DMS53 treated with DMSO at 0.1 percent for 48 hours (cell line): Measurements from ENCODE around the gene MKRN2OS.
A peak's percentile ranks its signal among the peaks of the same experiment; 100 is the strongest.
"Not testable (repeated sequence)": the region's sequence is repeated elsewhere in the genome, so short reads cannot be mapped to it uniquely, and the experiment has no call there.

Experiments
- DNase-seq: peaks from one replicate; lab custom pipeline; 2025; ENCODE audit not compliant: unreplicated experiment; lab: John Stamatoyannopoulos, UW

MKRN2OS gene

DNA sequence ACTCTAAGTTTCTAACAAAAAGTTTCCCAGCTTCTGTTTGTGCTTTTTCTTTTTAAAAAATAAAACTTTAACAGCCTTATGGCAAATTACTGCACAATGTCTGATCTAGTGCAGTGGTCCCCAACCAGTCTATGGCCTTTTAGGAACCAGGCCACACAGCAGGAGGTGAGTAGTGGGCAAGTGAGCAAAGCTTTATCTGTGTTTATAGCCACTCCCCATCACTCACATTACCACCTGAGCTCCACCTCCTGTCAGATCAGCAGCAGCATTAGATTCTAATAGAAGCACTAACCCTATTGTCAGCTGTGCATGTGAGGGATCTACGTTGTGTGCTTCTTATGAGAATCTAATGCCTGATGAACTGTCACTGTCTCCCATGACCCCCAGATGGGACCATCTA is 17.2 kb upstream of the MKRN2OS start:
- DNase-seq: no peak

DNA sequence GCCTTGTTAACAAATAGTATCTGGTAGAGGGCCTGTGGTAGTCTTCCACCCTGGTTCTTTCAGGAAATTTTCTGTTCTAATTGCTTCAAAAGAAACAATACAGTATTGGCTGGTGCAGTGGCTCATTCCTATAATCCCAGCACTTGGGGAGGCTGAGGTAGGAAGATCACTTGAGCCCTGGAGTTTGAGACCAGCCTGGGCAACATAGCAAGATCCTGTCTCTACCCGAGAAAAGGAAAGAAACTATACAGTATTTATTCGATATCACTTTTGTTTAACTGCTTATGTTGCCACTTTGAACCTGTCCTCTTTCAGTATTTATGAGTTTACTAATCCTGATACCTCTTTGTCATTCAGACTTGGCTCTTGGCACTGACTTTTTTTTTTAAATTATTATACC is 16.1 kb upstream of the MKRN2OS start:
- DNase-seq: no peak

DNA sequence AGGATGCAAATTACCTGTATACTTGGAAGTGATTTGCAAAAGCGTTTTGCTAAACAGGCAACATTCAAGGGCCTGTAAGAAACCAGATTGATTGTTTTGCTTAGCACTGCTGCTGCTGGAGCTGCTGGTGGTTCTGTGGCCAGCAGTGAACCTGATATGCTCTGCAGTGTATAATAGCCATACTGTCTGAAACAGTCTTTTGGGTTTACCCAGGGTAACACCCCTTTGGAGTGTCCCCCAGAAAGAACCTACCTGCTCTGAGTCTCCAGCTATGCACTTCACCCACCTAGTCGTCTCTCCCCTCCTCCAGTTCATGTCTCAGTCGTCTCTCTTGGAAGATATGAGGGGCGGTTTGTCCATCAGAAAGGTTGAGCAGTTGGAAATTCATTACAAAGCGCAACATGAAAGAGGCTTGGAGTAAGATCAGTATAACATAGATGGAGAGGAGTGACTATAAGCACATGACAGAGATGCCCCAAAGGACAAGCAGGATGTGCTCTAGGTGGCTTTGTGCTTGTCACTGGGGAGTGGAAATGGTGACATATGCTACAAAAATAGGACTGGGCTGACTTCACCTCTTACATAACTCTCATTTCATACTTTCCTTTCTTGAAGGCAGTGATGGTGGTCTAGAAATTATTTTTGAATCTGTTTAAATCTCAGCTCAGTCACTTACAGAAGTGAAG is 15.3 kb upstream of the MKRN2OS start:
- no peak for DNase-seq

- DNase-seq: no peak
Observed at GRCh38 chr3:12559520-12559919, 14.2 kb upstream of the MKRN2OS start.

DNA sequence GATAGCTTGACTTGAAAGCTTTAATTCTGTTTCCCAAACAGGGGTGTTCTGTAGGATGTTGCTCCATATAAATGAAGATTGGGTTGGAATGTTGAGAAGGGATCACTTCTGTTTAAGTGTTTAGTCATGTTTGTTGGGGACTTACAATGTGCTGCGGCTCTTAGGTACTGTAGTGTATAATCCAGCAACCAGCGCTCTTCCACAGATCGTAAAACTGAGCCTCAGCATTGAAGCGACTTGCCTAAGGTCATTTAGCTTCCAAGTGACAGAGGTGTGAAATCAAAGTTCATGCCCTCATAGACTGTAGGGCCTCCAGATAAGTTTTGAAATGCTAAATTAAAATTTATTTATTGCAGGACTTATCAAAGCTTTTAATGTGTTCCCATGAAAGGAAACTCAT is 13.4 kb upstream of the MKRN2OS start:
- no peak for DNase-seq

DNA sequence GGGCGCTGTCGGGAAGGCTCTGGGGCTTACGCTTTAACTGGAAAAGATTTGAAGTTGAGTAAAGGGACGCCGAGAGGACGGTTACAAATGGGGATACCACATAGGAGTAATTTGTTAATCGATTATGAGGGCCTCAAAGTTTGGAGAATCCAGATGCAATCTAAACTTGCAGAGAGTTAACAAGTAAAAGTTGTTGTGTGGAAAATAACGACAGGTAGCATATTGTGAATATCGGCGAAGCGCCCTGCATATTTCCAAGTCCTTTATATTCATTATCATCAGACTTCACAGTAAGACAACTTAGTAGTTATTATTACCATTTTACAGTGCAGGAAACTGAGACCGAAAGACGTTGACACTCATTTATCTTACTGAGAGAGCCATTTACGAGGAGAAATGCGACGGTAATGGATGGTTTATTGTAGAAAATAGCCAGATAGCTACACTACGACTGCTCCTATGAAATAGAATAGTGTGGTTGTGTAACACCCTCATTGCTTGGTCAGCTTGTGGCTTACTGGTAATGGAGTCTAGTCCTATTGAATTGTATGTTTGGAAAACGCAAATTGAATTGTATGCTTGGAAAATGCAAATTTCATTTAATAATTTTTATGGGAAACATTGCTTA is 12.3 kb upstream of the MKRN2OS start:
- no peak for DNase-seq

DNA sequence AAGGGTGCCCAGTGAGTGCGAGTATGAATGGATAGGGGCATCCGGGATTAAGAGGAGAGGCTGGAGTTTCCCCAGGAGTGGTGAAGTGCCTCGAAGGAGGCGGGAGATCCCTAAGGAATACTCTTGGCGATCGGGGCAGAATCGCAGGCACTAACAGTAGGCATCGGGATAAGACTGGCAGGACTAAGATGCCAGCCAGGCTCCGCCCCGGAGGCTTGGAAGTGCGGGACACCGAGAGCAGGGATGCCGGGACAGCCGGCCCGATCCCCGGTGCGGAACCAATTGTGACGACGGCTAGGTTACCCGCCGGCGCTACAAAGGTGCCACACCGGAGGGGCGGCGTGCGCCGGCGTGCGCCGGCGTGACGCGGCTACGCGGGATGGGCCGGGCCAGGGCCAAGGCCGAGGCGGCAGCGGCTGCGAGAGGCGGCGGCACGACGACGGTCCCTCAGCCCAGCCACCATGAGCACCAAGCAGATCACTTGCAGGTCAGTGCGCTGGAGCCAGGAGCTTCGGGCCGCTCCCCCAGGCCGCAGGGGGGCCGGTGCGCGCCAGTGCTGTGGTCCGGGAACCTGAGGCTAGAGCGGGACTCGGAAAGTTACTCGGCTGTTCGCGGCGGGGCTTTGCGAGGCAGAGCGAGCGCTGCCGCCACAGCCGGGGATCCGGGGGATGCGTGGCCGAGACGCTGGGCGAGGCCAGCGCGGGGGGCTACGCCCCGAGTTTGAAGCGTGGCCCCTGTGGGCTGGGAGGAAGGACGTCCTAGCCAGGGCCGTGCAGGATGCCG is 11.6 kb upstream of the MKRN2OS start, which contains the start of gene MKRN2:
MKRN2 (plus strand) TSS at position 398 of the 783 bp plus-strand sequence; CDS start at position 462, 64 bp downstream.
- DNase-seq: peak; percentile 35

DNA sequence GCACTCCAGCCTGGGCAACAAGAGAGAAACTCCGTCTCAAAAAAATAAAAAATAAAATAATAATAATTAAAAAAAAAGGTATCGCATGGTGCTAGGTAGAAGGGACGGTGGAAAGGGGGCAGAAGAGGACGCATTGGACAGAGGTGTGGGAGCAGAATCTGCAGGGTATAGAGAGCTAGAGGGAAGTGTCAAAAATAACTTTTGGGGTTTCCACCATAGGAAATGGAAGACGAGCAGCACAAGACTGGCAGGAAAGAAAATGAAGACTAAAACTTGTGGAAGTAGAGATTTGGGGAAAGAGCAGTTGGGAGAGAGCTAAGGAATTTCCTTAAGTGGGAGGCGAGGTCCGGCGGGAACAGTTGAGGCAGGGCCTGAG is 11.0 kb upstream of the MKRN2OS start:
- no peak for DNase-seq

GRCh38 chr3:12553921-12554391 is 8.7 kb upstream of the MKRN2OS start:
- no peak for DNase-seq

DNA sequence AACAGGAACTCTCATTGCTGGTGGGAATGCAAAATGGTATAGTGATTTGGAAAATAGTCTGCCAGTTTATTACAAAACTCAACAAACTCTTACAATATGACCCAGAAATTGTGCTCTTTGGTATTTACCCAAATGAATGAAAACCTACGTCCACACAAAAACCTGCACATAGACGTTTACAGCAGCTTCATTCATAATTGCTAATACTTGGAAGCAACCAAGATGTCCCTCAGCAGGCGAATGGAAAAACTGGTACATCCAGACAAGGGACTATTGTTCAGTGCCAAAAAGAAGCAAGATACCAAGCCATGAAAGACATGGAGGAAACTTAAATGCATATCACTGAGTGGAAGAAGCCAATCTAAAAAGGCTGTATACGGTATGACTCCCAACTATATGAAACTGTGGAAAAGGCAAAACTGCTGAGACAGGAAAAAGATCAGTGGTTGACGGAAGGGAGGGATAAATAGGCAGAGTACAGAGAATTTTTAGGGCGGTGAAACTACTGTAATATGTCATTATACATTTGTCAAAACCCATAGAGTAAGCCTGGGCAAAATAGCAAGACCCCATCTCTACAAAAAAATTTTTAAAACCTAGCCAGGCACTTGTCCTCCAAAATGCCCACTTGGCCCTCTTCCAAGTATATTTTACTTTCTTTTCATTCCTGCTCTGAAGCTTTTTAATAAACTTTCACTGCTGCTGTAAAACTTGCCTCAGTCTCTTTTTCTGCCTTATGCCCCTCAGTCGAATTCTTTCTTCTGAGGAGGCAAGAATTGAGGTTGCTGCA is 4.9 kb upstream of the MKRN2OS start:
- DNase-seq: no peak

DNA sequence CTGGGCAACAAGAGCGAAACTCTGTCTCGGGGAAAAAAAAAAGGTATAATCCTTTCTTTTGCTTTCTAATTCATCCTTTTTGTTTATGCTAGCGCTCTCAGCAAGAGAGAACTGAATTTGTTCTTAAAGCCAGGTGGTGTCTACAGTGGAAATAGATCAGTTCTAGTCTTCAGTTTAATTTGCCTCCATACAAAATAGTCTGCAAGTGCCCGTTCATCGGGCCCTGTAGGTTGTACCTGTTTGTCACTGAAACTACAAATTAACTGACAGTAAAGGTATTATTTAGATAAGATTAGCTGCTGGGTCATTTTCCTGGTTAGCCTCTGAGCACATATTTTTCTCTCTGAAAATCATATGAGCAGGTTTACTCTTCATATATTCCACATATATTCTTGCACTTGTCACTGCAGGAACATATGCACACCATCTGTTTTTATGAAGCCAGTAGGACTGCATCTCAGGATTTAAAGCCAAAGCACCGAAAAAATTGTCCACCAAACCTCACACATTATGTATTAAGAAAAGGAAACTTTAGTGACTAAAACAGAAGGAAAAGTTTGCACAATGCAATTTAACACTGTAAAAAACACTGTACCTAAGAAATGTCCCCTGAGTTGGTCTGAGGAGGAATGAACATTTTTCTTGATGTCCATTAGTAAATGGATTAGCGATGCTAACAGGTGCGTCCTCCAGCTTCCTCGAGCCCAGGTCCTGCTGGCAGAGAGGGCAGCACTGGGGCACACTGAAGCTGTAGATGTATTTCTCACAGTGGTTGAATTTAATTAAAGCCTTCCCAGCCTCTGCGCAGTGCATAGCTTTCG is 437 bp downstream of the MKRN2OS start:
- no peak for DNase-seq

DNA sequence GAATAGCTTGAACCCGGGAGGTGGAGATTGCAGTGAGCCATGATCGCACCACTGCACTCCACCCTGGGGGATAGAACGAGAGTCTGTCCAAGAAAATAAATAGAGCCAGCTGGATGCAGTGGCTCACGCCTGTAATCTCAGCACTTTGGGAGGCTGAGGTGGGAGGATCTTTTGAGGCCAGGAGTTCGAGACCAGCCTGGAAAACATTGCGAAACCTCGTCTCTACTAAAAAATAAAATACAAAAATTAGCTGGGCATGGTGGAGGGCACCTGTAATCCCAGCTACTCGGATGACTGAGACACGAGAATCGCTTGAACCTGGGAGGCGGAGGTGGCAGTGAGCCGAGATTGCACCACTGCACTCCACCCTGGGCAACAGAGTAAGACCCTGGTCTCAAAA is 1.8 kb downstream of the MKRN2OS start:
- DNase-seq: not testable (repeated sequence)

GRCh38 chr3:12541625-12542024 is 3.7 kb downstream of the MKRN2OS start:
- no peak for DNase-seq

GRCh38 chr3:12536423-12536822 is 8.9 kb downstream of the MKRN2OS start:
- no peak for DNase-seq

DNA sequence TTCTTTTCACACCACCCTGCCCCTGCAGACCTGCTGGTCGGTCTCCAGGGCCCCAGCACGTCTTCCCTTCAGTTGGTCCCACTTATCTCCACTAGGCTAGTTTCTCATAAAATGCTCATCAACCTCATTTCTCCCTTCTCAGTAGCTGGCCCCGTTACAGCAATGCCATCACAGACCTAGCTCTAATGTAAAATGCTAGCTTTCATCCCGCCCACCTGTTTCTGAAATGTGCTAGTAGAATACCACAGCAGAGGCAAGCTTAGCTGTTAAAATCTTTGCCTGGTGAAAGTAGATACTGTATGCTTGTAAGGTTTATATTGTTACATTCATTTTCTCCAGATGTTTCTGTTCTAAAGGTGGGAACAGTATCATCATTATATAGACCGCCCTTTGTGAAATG is 13.1 kb downstream of the MKRN2OS start:
- no peak for DNase-seq

GRCh38 chr3:12527757-12528143 is 17.5 kb downstream of the MKRN2OS start:
- no peak for DNase-seq

DNA sequence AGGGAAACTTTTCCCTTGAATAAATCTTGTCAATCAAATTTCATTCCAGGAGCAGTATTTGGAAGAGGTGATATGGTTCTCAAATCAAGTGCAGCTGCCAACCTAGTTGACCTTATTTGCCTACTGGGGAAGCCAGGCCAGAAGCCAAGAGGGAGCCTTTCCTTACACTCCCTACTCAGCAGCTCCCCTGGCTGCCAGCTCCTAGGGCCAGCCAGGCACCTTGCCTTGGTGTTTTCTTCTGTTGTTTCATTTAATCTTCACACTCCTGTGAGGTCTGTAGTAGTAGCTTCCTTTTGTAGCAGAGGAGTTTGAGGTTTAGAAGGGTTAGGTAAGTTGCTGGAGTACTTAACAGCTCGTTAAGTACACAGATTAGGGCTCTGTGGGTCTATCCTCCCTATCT is 22.6 kb downstream of the MKRN2OS start:
- no peak for DNase-seq

- no peak for DNase-seq
Observed at GRCh38 chr3:12521010-12521409, 24.3 kb downstream of the MKRN2OS start.

DNA sequence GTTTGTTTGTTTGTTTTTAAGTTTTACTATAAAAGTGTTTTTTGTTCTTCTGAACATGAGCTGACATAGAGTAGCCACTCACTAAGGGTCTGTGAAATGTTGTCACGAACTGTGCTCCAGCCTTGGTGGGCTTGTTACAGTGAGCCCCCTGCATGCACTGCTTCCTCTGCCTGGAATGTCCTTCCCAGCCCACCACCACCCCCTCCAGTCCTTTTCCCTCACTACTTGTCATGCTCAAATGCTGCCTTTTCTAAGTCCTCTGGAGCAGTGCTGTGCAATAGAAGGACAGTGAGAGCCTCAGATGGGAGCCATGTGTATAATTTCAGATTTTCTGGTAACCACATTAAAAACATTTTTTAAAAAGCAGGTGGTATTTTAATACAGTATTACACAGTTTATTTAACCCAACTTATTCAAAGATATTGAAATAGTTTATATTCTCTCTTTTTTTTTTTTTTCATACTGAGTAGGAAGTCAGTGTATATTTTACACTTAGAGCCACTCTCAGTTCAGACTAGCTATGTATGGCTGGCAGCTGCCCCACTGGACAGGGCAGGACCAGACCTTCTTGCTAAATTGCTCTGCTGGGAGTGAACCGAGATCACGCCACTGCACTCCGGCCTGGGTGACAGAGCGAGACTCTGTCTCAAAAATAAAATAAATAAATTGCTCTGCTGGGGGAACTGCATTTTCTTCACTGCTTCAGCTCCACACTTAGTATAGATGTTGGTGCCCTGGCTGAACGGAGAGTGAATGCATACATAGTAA is 26.9 kb downstream of the MKRN2OS start:
- DNase-seq: no peak

GRCh38 chr3:12516873-12517272 is 28.4 kb downstream of the MKRN2OS start:
- no peak for DNase-seq
